Upper lobe of left lung (tissue), 4 donors: ENCODE data around the gene FNDC4.

Source experiments
- EP300 ChIP-seq, 4 donors: sonication (generic); formaldehyde crosslinking; IDR thresholded peaks; one replicate each; pipeline ENCODE4 v1.5.1; 2017; ENCODE audit warnings: antibody characterized with exemption in 4 of 4, control low read depth in 2 of 4
- POLR2A ChIP-seq, 4 donors: fragments of 450-650 bp; IDR thresholded peaks; one replicate each; pipeline ENCODE4 v1.5.1; 2016 to 2017; ENCODE audit warnings: antibody characterized with exemption in 4 of 4, mild to moderate bottlenecking in 2 of 4
- TF ChIP-seq, protein P1 (sequence below), 6 experiments: fragments of 450-650 bp in 4 of 6; fragments of 200-600 bp in 2 of 6; sonication (generic) in 2 of 6; IDR thresholded peaks; one replicate each; pipeline ENCODE4 v1.5.1; 2016 to 2019; ENCODE audit warnings: antibody characterized with exemption in 6 of 6

DNA sequence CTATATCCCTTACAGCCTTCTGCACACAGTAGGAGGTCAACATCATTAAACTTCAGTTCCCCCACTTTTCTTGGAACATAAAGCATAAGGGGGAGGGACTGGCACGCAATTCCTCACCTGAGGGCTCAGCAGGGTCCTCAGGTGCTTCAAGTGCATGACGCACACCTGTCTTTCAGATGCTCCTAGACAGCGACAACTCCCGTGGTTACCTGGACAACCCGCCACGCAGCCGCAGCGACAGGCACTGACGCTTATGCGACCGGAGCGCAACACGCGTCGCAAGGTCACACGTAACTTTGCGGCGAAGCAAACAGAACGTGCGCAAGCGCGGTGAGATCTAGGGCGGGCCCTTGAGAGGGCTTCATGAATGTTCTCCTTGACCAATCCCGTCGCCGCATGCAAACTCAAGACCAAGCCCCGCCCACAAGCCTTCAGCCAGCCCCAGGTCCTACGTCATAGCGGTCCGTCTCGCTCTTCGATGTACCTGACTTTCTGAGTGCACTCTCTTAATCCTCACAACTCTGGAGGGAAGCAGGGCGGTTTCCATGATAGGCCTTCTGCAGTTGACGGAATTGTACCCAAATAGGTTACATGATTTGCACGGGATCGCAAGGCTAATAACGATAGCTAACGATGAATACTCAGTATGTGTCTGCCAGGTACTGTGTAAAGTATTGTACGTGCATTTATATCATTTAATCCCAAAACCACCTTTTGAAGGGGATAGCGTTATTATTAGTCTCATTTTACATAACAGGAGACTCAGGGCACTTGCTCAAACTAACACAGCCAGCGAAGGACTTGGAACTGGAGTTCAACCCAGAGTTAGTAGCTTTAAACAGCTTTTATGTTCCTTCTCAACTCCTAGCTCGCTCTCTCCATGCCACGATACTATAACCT, 5.3 kb downstream of the FNDC4 start, which contains the start of gene IFT172:
- TF ChIP-seq, protein P1, sequence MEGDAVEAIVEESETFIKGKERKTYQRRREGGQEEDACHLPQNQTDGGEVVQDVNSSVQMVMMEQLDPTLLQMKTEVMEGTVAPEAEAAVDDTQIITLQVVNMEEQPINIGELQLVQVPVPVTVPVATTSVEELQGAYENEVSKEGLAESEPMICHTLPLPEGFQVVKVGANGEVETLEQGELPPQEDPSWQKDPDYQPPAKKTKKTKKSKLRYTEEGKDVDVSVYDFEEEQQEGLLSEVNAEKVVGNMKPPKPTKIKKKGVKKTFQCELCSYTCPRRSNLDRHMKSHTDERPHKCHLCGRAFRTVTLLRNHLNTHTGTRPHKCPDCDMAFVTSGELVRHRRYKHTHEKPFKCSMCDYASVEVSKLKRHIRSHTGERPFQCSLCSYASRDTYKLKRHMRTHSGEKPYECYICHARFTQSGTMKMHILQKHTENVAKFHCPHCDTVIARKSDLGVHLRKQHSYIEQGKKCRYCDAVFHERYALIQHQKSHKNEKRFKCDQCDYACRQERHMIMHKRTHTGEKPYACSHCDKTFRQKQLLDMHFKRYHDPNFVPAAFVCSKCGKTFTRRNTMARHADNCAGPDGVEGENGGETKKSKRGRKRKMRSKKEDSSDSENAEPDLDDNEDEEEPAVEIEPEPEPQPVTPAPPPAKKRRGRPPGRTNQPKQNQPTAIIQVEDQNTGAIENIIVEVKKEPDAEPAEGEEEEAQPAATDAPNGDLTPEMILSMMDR (IDR thresholded peaks at IDR 0.05), result peak in 1 of 6 experiments; percentile 14
- TF ChIP-seq EP300 (IDR thresholded peaks at IDR 0.05) (peak in 1 of 4 donors; percentile 32), POLR2A (IDR thresholded peaks at IDR 0.05) (peak in 3 of 4 donors; percentile 46 to 73 (median 57))
